Endometrial microvascular endothelial cells (primary cell): ENCODE results near the gene ADA. TPM values are rescaled to one million over a fixed set of nuclear protein-coding genes. Genes with fewer than 3 reads are reported as not detected.

Source experiments
- in situ Hi-C: cut with HindIII; loops from 2 replicates; pipeline ENCODE4 v1.10.0; 2017; ENCODE audit warnings: low sequenced_read_pairs, low pct_unique_long_range_greater_than_20kb; ENCODE audit errors: inconsistent ontology term
- total RNA-seq: library from RNA; depleted of rRNA; stranded (reverse); fragments of >200 nt; gene quantifications from one replicate; pipeline ENCODE4 v1.2.3, GENCODE V29; 2015; ENCODE audit errors: inconsistent ontology term

Gene ADA
- total RNA-seq, 1 donor from 2014 or later = 6.5 TPM

DNA sequence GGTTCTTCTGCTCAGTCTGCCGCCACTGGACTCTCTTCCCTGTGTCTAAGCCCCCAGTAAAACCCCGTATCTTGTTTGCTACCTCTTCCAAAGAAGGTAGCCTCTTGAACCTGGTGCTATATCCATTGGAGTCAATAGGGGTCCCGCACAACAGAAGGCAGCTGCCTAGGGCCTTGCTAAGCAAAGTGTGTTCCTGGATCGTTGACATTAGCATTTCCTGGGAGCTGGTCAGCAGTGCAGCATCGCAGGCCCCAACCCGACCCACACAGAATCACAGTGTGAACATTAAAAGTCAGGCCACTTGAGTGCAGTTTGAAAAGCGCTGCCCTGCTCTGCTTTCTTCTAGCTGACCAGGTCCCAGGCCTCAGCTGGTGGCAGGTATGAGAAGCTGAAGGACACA lies 2.9 kb downstream of the ADA start:
- in situ Hi-C loops = no loop called here

GRCh38 chr20:44648068-44648467 lies 3.4 kb downstream of the ADA start:
- in situ Hi-C loops = no loop called here

GRCh38 chr20:44646641-44647274 lies 4.7 kb downstream of the ADA start:
- in situ Hi-C loops = no loop called here

DNA sequence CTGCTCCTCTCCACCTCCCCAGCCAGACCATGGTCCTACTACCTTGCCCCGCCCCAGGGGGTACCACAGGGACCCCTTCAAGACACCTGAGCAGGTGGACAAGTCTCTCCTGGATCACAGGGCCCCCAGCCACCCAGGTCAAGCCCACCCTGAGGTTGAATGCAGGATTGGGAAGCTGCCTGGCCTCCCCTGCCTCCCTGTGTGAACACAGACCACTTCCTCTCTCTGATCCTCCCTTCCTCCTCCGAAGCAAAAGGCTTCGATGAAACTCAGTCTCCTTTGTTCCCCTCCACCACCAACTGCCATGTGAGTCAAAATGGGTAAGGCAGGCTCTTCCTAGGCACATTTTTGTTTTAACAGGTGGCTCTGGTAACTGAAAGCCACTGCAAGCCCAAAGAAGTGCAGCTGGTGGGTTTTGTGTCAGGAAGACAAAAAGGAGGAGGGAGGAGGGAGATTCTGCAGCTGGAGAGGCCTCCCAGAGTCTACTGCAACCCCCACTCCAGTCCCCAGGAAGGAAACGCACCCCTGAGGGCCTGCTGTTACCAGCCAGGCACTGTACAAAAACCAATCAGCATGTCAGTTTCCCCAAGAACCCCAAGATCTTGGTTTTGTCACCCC lies 5.4 kb downstream of the ADA start:
- in situ Hi-C loops = no loop called here

DNA sequence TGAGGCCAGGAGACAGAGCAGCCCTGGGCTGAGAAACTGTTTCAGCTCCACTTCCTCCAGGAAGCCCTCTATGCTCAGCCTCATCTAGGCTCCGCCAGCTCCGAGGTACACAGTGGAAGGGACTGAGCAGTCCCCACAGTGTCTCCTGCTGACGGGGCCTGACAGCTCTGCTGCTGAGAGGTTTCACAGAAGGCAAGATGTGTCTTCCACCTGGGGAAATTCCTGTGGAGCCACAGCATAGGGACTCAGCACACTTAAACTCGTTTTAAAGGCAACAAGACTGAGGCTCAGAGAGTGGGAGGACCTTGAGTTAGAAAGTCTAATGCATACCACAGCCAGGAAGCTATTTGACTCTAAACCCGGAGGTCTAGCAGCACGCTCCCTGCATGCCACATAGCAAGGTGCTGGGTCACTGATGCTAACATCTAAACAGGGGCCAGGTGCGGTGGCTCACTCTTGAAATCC lies 6.8 kb downstream of the ADA start:
- in situ Hi-C loops = no loop called here

GRCh38 chr20:44644230-44644617 lies 7.3 kb downstream of the ADA start:
- in situ Hi-C loops = no loop called here

DNA sequence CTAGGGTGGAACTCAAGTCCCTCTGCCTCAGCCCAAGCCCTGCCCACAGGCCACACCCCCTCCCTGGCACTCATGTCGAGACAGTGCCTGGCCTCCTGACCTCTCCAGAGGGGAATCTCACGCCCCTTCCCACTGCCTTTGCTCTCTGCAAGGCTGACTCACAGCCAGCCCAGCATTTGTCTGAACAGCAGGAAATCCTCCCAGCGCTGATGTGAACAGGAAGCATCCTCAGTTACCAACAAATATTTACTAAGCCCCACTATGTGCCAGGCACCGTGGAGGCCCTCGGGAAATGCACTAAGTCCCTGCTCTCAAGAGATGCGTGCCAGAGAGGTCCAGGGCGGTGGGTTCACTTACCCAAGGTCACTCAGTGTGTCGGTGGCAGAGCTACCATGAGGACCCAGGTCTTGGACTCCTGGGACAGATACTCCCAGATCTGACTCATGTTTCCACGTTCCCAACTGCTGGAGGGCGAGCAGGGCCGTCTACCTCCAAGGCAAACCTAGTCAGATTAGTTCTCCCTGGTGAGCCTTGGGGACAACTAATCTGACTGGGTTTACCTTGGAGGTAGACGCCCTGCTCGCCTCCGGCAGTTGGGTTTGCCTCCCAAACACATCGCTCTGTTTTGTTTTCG lies 7.8 kb downstream of the ADA start:
- in situ Hi-C loops = no loop called here

GRCh38 chr20:44643154-44643519 lies 8.4 kb downstream of the ADA start:
- in situ Hi-C loops = no loop called here

- in situ Hi-C loops = no loop called here
Measured at GRCh38 chr20:44642203-44643153, 9.0 kb downstream of the ADA start.

DNA sequence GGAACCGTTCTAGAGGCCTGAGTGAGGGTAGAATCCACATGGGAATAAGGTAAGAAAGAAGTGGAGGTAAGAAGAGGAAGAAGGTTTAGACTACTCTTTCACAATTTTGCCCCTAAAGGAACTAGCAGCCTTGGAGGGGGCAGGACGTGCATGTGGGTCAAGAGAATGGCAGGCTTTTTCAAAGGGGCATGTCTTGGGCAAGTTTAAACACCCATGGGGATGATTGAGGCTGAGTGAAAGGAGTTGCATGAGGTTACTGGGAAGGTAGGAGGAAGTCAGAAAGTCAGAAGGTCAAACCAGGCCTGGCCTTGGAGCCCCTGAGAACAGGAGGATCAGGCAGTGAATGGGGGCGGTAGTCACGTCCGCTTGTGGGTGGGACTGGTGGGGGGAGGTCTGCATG lies 10.2 kb downstream of the ADA start:
- in situ Hi-C loops = no loop called here

- in situ Hi-C loops = no loop called here
Measured at GRCh38 chr20:44640522-44640921, 11.0 kb downstream of the ADA start.

DNA sequence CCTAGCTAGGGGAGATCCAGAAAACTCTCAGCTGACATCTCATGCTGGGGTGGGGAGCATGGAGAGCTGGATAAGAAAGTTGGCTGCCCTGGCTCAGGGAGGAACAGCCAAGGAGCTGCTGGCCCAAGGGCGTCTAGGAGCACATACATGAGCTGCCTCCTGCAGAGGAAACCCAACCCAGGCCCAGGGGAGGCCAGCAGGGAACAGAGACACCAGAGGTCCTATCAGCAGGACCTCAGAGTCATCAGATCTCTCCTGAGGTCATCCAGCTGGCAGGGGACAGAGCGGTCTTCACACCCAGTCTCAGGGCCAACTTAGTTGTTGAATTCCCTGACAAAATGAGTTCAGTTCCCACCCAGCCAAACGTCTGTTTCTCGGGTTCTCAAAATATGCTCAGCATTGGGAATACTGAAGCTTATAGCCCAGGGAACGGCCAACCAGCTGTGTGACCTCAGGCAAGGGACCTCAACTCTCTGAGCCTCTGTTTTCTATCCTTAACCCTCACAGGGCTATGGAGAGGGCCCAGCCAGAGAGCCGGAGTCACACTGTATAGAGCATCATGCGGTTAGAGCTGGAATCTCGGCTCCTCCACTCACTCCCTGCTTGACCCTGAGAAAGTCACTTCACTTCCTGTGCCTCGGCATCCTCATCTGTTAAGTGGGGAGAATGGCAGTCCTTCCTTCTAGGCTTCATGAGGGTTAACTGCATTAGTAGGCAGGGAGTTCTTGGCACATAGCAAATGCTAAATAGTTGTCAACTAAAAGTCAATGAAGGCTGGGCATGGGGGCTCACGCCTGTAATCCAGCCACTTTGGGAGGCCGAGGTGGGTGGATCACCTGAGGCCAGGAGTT lies 13.8 kb downstream of the ADA start:
- in situ Hi-C loops = no loop called here

GRCh38 chr20:44637042-44637441 lies 14.5 kb downstream of the ADA start:
- in situ Hi-C loops = no loop called here

GRCh38 chr20:44635877-44636276 lies 15.6 kb downstream of the ADA start:
- in situ Hi-C loops = no loop called here

DNA sequence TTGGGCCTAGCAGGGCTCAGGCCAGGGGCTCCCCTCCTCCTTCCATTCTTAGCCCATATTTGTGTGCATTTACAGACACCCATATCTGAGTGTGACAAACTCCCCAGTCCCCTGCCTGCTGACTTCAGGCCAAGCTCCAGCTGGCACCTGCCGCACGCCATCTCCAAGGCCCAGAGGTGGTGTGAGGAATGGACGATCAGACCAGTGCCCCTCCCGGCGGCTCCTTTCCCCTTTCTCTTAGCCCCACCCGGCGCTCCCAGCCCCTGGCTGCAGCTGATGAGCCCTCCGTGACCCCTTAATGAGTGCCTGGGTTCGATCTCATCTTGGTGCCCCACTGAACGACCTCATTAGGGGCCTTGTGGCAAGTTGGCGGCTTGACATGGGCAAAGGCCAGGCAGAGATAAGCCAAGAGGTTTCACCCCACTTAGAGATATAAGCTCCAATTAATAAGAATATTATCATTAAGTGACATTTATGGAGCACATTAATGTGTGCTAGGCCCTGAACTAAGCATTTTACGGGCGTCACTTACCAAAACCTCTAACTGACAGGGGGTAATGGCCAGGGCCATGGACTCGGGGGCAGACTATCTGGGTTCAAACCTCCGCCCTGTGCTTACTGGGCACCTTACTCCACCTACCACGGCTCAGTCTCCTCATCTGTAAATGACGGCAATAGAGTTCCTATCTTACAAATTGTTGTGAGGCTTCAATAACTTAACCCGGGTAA lies 17.5 kb downstream of the ADA start:
- in situ Hi-C loops = no loop called here

DNA sequence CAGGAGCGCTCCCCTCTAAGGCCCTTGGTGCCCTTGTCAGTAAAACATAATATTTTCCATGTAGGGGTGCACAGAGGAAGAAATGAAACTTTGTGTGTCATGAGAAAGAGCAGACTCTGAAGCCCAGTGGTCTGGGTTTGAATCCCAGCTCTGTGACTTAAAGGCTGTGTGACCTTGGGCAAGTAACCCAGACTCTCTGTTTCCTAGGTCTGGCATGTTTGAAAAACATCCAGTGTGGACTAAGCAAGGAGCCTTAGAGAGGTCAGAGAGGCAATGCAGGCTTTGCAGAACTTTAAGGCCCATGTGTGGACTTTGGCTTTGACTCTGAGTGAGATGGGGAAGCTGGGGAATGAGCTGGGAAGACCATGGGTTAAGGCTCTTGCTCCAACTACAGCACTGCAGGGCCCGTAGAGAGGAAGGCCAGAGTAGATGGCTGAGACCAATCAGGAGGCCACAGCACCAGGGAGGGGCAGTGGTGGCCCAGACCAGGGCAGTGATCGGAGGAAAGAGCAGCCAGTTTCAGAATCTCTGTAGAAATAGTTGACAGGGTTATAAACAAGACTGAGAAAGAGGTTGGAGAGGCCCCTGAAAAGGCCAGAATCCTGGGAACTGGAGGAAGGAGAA lies 18.2 kb downstream of the ADA start:
- in situ Hi-C loops = no loop called here

DNA sequence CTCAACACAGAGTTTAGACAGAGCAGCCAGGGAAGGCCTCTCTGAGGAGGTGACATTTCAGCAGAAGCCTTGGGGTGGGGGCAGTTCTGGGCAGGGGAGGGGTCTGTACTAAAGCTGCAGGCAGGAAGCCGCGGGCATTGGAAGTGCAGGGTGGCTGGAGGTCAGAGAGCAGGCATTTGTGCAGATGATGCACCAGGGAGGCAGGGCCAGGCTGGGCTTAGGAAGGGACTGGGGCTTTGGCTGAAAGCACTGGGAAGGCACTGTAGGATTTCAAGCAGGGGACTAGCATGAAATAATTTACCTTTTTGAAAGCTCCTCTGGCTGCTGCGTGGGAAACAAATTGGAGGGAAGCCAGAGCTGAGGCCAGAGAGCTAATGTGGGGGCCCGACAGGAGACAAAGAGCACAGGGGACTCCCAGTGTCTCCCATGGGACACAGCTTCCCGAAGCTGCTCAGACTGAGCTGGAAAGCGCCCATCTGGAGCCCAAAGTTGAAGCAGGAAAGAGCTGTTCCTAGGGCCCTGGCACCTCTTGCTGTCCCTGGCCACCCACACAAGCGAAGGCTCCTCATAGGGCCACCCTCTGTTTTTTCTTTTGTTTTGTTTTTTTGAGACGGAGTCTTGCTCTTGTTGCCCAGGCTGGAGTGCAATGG lies 19.3 kb downstream of the ADA start:
- in situ Hi-C loops = no loop called here
